ENCODE results near the gene EXOC3. TPM values are rescaled to one million over a fixed set of nuclear protein-coding genes. Genes with fewer than 3 reads are reported as not detected.

EXOC3 gene
- total RNA-seq, 4 donors from 2014 or later, result 69.9 to 240 (median 76.1) TPM

- H3K9me3 ChIP-seq, result no peaks in the 10 kb centered on the region
- H3K27me3 ChIP-seq, result no peaks in the 10 kb centered on the region
- no peak overlapping the region for H3K4me3 ChIP-seq
- in situ Hi-C loops (cut with MboI; ENCODE audit: low pct_ligation_motif_present in 1 of 4, low pct_unique_long_range_greater_than_20kb in 1 of 4, low sequenced_read_pairs in 3 of 4), result no loop called here
- intact Hi-C loops (cut with DNase I; ENCODE audit: low total_unique reads), result no loop called here
- H3K27ac ChIP-seq, result no peak overlapping the region
- peak; percentile 5 for DNase-seq
- H3K36me3 ChIP-seq, result peaks cover 0 to 59% (median 26%) of the 10 kb centered on the region in 4 donors
- 72 to 76% methylated on average over 5 to 17 of the region's 17 CpGs for WGBS, 2 donors (ENCODE audit: low coverage in 1 of 2)
- TF ChIP-seq CTCF (IDR thresholded peaks at IDR 0.05) (no peak), EP300 (IDR thresholded peaks at IDR 0.05; ENCODE audit: low read depth) (no peak), POLR2A (IDR thresholded peaks at IDR 0.05) (no peak)
- H3K4me1 ChIP-seq, result no peaks in the 10 kb centered on the region
Measured at GRCh38 chr5:458547-459353, 15.8 kb downstream of the EXOC3 start.

- peaks cover 0 to 56% (median 21%) of the 10 kb centered on the region in 4 donors for H3K36me3 ChIP-seq
- 94 to 100% methylated on average over 7 to 24 of the region's 24 CpGs for WGBS, 2 donors (ENCODE audit: low coverage in 1 of 2)
- in situ Hi-C loops (cut with MboI; ENCODE audit: low pct_ligation_motif_present in 1 of 4, low pct_unique_long_range_greater_than_20kb in 1 of 4, low sequenced_read_pairs in 3 of 4) (no loop called here), intact Hi-C loops (cut with DNase I; ENCODE audit: low total_unique reads) (loop anchor here (10.0 kb wide), 1 partner anchor 445 kb away; no protein-coding TSS in a partner anchor)
- H3K9me3 ChIP-seq, result no peaks in the 10 kb centered on the region
- no peak overlapping the region for H3K4me3 ChIP-seq
- H3K27me3 ChIP-seq, result no peaks in the 10 kb centered on the region
- H3K4me1 ChIP-seq, result no peaks in the 10 kb centered on the region
- TF ChIP-seq POLR2AphosphoS5 (IDR thresholded peaks at IDR 0.05) (no peak), CTCF (IDR thresholded peaks at IDR 0.05) (no peak), EP300 (IDR thresholded peaks at IDR 0.05; ENCODE audit: low read depth) (no peak), POLR2A (IDR thresholded peaks at IDR 0.05) (no peak)
- H3K27ac ChIP-seq, result no peak overlapping the region
- DNase-seq, result peak; percentile 4
Measured at GRCh38 chr5:459562-460272, 16.7 kb downstream of the EXOC3 start.

- Histone ChIP-seq H3K27me3 (no peaks in the 10 kb centered on the region), H3K27ac (no peak overlapping the region), H3K4me3 (no peak overlapping the region), H3K4me1 (no peaks in the 10 kb centered on the region), H3K36me3 (peaks cover 0 to 56% (median 19%) of the 10 kb centered on the region in 4 donors), H3K9me3 (no peaks in the 10 kb centered on the region)
- in situ Hi-C loops (cut with MboI; ENCODE audit: low pct_ligation_motif_present in 1 of 4, low pct_unique_long_range_greater_than_20kb in 1 of 4, low sequenced_read_pairs in 3 of 4) (no loop called here), intact Hi-C loops (cut with DNase I; ENCODE audit: low total_unique reads) (loop anchor here (10.0 kb wide), 1 partner anchor 445 kb away; no protein-coding TSS in a partner anchor)
- WGBS, 2 donors (ENCODE audit: low coverage in 1 of 2), result 89% methylated on average over 8 of the region's 8 CpGs; no CpG with 5 or more reads in 1 of the 2 donors
- peak; percentile 7 for DNase-seq
- no peak for TF ChIP-seq POLR2A (IDR thresholded peaks at IDR 0.05)
- no peak for TF ChIP-seq POLR2AphosphoS5 (IDR thresholded peaks at IDR 0.05)
- no peak for TF ChIP-seq EP300 (IDR thresholded peaks at IDR 0.05; ENCODE audit: low read depth)
Measured at GRCh38 chr5:460273-460625, 17.3 kb downstream of the EXOC3 start.

- intact Hi-C loops (cut with DNase I; ENCODE audit: low total_unique reads) (loop anchor here (10.0 kb wide), 1 partner anchor 443 kb away; no protein-coding TSS in a partner anchor), in situ Hi-C loops (cut with MboI; ENCODE audit: low pct_ligation_motif_present in 1 of 4, low pct_unique_long_range_greater_than_20kb in 1 of 4, low sequenced_read_pairs in 3 of 4) (no loop called here)
- no peak overlapping the region for H3K4me3 ChIP-seq
- WGBS, 2 donors (ENCODE audit: low coverage in 1 of 2), result 97 to 100% methylated on average over 5 to 24 of the region's 24 CpGs
- no peaks in the 10 kb centered on the region for H3K9me3 ChIP-seq
- peak; percentile 3 for DNase-seq
- no peak for TF ChIP-seq POLR2A (IDR thresholded peaks at IDR 0.05)
- no peak for TF ChIP-seq CTCF (IDR thresholded peaks at IDR 0.05)
- no peak for TF ChIP-seq POLR2AphosphoS5 (IDR thresholded peaks at IDR 0.05)
- TF ChIP-seq EP300 (IDR thresholded peaks at IDR 0.05; ENCODE audit: low read depth), result no peak
- H3K36me3 ChIP-seq, result peaks cover 0 to 50% (median 12%) of the 10 kb centered on the region in 4 donors
- H3K4me1 ChIP-seq, result no peaks in the 10 kb centered on the region
- no peak overlapping the region for H3K27ac ChIP-seq
- no peaks in the 10 kb centered on the region for H3K27me3 ChIP-seq
Measured at GRCh38 chr5:462051-462481, 19.1 kb downstream of the EXOC3 start.

Data from transverse colon (tissue), 4 donors.